Astrocyte of the cerebellum (primary cell): Measurements from ENCODE around the gene FNIP2.

Experiments used
- DNase-seq: peaks from one replicate; pipeline ENCODE4 v3.0.0-alpha.2; 2011; ENCODE audit warnings: low read depth
- H3K4me3 ChIP-seq: 2 replicates; pipeline ENCODE4 v1.5.1; 2011; ENCODE audit warnings: mild to moderate bottlenecking, low read depth, low read length, moderate library complexity
- CTCF ChIP-seq: IDR thresholded peaks from 2 replicates; pipeline ENCODE4 v1.5.1; 2012; ENCODE audit warnings: low read length, low read depth, moderate library complexity, mild to moderate bottlenecking; ENCODE audit errors: missing control alignments
- in situ Hi-C: cut with HindIII; loops from 2 replicates; pipeline ENCODE4 v1.10.0; 2017; ENCODE audit warnings: low sequenced_read_pairs

The FNIP2 gene

GRCh38 chr4:158833602-158834001, 64.8 kb downstream of the FNIP2 start:
- H3K4me3 ChIP-seq = no peak overlapping the region
- in situ Hi-C loops = no loop called here
- DNase-seq = no peak
- TF ChIP-seq CTCF = no peak

GRCh38 chr4:158835226-158836001, 66.6 kb downstream of the FNIP2 start:
- no peak for DNase-seq
- no peak for TF ChIP-seq CTCF
- no peak overlapping the region for H3K4me3 ChIP-seq
- in situ Hi-C loops = no loop called here

GRCh38 chr4:158836002-158836369, 67.2 kb downstream of the FNIP2 start:
- no peak overlapping the region for H3K4me3 ChIP-seq
- no peak for TF ChIP-seq CTCF
- DNase-seq = no peak
- in situ Hi-C loops = no loop called here

- no peak for TF ChIP-seq CTCF
- in situ Hi-C loops = no loop called here
- no peak overlapping the region for H3K4me3 ChIP-seq
- no peak for DNase-seq
Observed at GRCh38 chr4:158836828-158837449, 68.1 kb downstream of the FNIP2 start.

- no peak for TF ChIP-seq CTCF
- DNase-seq = no peak
- H3K4me3 ChIP-seq = no peak overlapping the region
- in situ Hi-C loops = no loop called here
Observed at GRCh38 chr4:158837527-158838141, 68.8 kb downstream of the FNIP2 start.

- no peak for TF ChIP-seq CTCF
- H3K4me3 ChIP-seq = no peak overlapping the region
- no peak for DNase-seq
- in situ Hi-C loops = no loop called here
Observed at GRCh38 chr4:158840131-158840530, 71.3 kb downstream of the FNIP2 start.
